HL-60 (cell line): Measurements from ENCODE around the gene EGFL6.

Source experiments
- DNase-seq, 2 experiments: peaks; one replicate each; pipeline ENCODE4 v3.0.0-alpha.2; 2010 to 2020; ENCODE audit warnings: low read depth in 1 of 2, low spot score in 1 of 2
- H3K27ac ChIP-seq: fragments of 250-450 bp; sonication (Bioruptor Pico); replicated peaks from 2 replicates; pipeline ENCODE4 v1.5.1; 2020; ENCODE audit warnings: mild to moderate bottlenecking, moderate library complexity
- H3K27me3 ChIP-seq: fragments of 250-450 bp; sonication (Bioruptor Pico); 2 replicates; pipeline ENCODE4 v1.5.1; 2021; ENCODE audit warnings: mild to moderate bottlenecking, moderate library complexity; ENCODE audit not compliant: insufficient read depth, poor library complexity, severe bottlenecking
- H3K4me3 ChIP-seq: replicated peaks from 2 replicates; pipeline ENCODE4 v1.5.1; 2011; ENCODE audit warnings: mild to moderate bottlenecking, control low read depth, low read length; ENCODE audit not compliant: insufficient read depth
- CTCF ChIP-seq: IDR thresholded peaks from one replicate; pipeline ENCODE4 v1.5.1; 2011; ENCODE audit warnings: low read length, control low read depth, inconsistent platforms; ENCODE audit not compliant: insufficient read depth
- GABPA ChIP-seq: IDR thresholded peaks from 2 replicates; pipeline ENCODE4 v1.6.1; 2012; ENCODE audit warnings: low read depth
- POLR2AphosphoS5 ChIP-seq: IDR thresholded peaks from 2 replicates; pipeline ENCODE4 v1.6.1; 2012; ENCODE audit warnings: low read depth
- SPI1 ChIP-seq: IDR thresholded peaks from 2 replicates; pipeline ENCODE4 v1.6.1; 2012; ENCODE audit warnings: low read depth, mild to moderate bottlenecking, borderline replicate concordance
- TF ChIP-seq, protein P1 (sequence below): IDR thresholded peaks from 2 replicates; pipeline ENCODE4 v1.6.1; 2012; ENCODE audit warnings: low read depth; ENCODE audit not compliant: insufficient replicate concordance

The EGFL6 gene

GRCh38 chrX:13581554-13581953 is 12.2 kb downstream of the EGFL6 start:
- DNase-seq = no peak
- no peak overlapping the region for H3K27ac ChIP-seq
- TF ChIP-seq CTCF = no peak
- no peak for TF ChIP-seq POLR2AphosphoS5
- TF ChIP-seq SPI1 = no peak
- TF ChIP-seq, protein P1, sequence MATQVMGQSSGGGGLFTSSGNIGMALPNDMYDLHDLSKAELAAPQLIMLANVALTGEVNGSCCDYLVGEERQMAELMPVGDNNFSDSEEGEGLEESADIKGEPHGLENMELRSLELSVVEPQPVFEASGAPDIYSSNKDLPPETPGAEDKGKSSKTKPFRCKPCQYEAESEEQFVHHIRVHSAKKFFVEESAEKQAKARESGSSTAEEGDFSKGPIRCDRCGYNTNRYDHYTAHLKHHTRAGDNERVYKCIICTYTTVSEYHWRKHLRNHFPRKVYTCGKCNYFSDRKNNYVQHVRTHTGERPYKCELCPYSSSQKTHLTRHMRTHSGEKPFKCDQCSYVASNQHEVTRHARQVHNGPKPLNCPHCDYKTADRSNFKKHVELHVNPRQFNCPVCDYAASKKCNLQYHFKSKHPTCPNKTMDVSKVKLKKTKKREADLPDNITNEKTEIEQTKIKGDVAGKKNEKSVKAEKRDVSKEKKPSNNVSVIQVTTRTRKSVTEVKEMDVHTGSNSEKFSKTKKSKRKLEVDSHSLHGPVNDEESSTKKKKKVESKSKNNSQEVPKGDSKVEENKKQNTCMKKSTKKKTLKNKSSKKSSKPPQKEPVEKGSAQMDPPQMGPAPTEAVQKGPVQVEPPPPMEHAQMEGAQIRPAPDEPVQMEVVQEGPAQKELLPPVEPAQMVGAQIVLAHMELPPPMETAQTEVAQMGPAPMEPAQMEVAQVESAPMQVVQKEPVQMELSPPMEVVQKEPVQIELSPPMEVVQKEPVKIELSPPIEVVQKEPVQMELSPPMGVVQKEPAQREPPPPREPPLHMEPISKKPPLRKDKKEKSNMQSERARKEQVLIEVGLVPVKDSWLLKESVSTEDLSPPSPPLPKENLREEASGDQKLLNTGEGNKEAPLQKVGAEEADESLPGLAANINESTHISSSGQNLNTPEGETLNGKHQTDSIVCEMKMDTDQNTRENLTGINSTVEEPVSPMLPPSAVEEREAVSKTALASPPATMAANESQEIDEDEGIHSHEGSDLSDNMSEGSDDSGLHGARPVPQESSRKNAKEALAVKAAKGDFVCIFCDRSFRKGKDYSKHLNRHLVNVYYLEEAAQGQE = no peak
- TF ChIP-seq GABPA = no peak
- no peaks in the 10 kb centered on the region for H3K27me3 ChIP-seq
- H3K4me3 ChIP-seq = no peak overlapping the region

GRCh38 chrX:13587786-13588477 is 18.5 kb downstream of the EGFL6 start:
- Histone ChIP-seq H3K4me3 (no peak overlapping the region), H3K27ac (no peak overlapping the region), H3K27me3 (no peaks in the 10 kb centered on the region)
- DNase-seq = no peak
- TF ChIP-seq GABPA (no peak), SPI1 (no peak), CTCF (no peak), POLR2AphosphoS5 (no peak)
- TF ChIP-seq, protein P1 = no peak

- no peak for DNase-seq
- Histone ChIP-seq H3K27me3 (no peaks in the 10 kb centered on the region), H3K27ac (no peak overlapping the region), H3K4me3 (no peak overlapping the region)
- no peak for TF ChIP-seq GABPA
- TF ChIP-seq, protein P1 = no peak
- TF ChIP-seq CTCF = no peak
- no peak for TF ChIP-seq SPI1
- TF ChIP-seq POLR2AphosphoS5 = no peak
Observed at GRCh38 chrX:13590207-13590606, 20.8 kb downstream of the EGFL6 start.
